Osteocyte (in vitro differentiated cells): Measurements from ENCODE around the gene KIN. TPM values are rescaled to one million over a fixed set of nuclear protein-coding genes. Genes with fewer than 3 reads are reported as not detected.

Source experiments
- DNase-seq: peaks from one replicate; pipeline ENCODE4 v3.0.0; 2021; ENCODE audit warnings: mixed read lengths; ENCODE audit not compliant: unreplicated experiment; ENCODE audit errors: extremely low spot score
- H3K27ac Mint-ChIP-seq: one replicate; pipeline ENCODE4 v1.8.0; 2021; ENCODE audit warnings: mild to moderate bottlenecking, mixed read lengths; ENCODE audit not compliant: unreplicated experiment
- H3K27me3 Mint-ChIP-seq: one replicate; pipeline ENCODE4 v1.8.0; 2021; ENCODE audit warnings: mixed read lengths; ENCODE audit not compliant: unreplicated experiment
- H3K36me3 Mint-ChIP-seq: one replicate; pipeline ENCODE4 v1.8.0; 2021; ENCODE audit warnings: mixed read lengths; ENCODE audit not compliant: unreplicated experiment
- H3K4me1 Mint-ChIP-seq: one replicate; pipeline ENCODE4 v1.8.0; 2021; ENCODE audit warnings: mixed read lengths; ENCODE audit not compliant: unreplicated experiment
- H3K4me3 Mint-ChIP-seq: one replicate; pipeline ENCODE4 v1.8.0; 2021; ENCODE audit warnings: mild to moderate bottlenecking, moderate library complexity, mixed read lengths; ENCODE audit not compliant: unreplicated experiment
- H3K9me3 Mint-ChIP-seq: one replicate; pipeline ENCODE4 v1.8.0; 2021; ENCODE audit warnings: mixed read lengths; ENCODE audit not compliant: unreplicated experiment
- CTCF ChIP-seq: fragments of 200-600 bp; sonication (generic); IDR thresholded peaks from 2 replicates; pipeline ENCODE4 v1.5.0; 2021; ENCODE audit warnings: antibody characterized with exemption, mild to moderate bottlenecking, moderate library complexity
- total RNA-seq: library from RNA; stranded (reverse); gene quantifications from 2 replicates; pipeline ENCODE4 v1.2.1, GENCODE V29; 2021

Gene KIN
- total RNA-seq, 1 donor from 2014 or later = 10.9 TPM

GRCh38 chr10:7808686-7809267, 21.0 kb upstream of the KIN start:
- no peak overlapping the region for H3K27ac Mint-ChIP-seq
- H3K4me1 Mint-ChIP-seq = no peaks in the 10 kb centered on the region
- H3K36me3 Mint-ChIP-seq = peaks cover 29% of the 10 kb centered on the region
- DNase-seq = no peak
- TF ChIP-seq CTCF = no peak
- no peak overlapping the region for H3K4me3 Mint-ChIP-seq
- H3K9me3 Mint-ChIP-seq = no peaks in the 10 kb centered on the region
- peaks cover 3% of the 10 kb centered on the region for H3K27me3 Mint-ChIP-seq

- Mint-ChIP-seq H3K4me3 (no peak overlapping the region), H3K27ac (no peak overlapping the region), H3K27me3 (no peaks in the 10 kb centered on the region), H3K9me3 (no peaks in the 10 kb centered on the region), H3K36me3 (peaks cover 57% of the 10 kb centered on the region), H3K4me1 (no peaks in the 10 kb centered on the region)
- DNase-seq = no peak
- no peak for TF ChIP-seq CTCF
These were observed 16.9 kb upstream of the KIN start for GRCh38 chr10:7804741-7805140.

- H3K4me3 Mint-ChIP-seq = no peak overlapping the region
- no peak overlapping the region for H3K27ac Mint-ChIP-seq
- TF ChIP-seq CTCF = no peak
- peaks cover 59% of the 10 kb centered on the region for H3K36me3 Mint-ChIP-seq
- no peaks in the 10 kb centered on the region for H3K27me3 Mint-ChIP-seq
- H3K4me1 Mint-ChIP-seq = no peaks in the 10 kb centered on the region
- DNase-seq = no peak
- H3K9me3 Mint-ChIP-seq = no peaks in the 10 kb centered on the region
These were observed 16.4 kb upstream of the KIN start for GRCh38 chr10:7804216-7804615.

GRCh38 chr10:7802606-7803005, 14.8 kb upstream of the KIN start:
- no peak for TF ChIP-seq CTCF
- peaks cover 61% of the 10 kb centered on the region for H3K36me3 Mint-ChIP-seq
- DNase-seq = no peak
- H3K27ac Mint-ChIP-seq = no peak overlapping the region
- no peaks in the 10 kb centered on the region for H3K27me3 Mint-ChIP-seq
- H3K4me1 Mint-ChIP-seq = peaks cover 5% of the 10 kb centered on the region
- no peak overlapping the region for H3K4me3 Mint-ChIP-seq
- no peaks in the 10 kb centered on the region for H3K9me3 Mint-ChIP-seq

- peaks cover 27% of the 10 kb centered on the region for H3K4me1 Mint-ChIP-seq
- peaks cover 45% of the 10 kb centered on the region for H3K36me3 Mint-ChIP-seq
- peak overlapping the region; percentile 80 for H3K27ac Mint-ChIP-seq
- no peak overlapping the region for H3K4me3 Mint-ChIP-seq
- no peaks in the 10 kb centered on the region for H3K27me3 Mint-ChIP-seq
- no peaks in the 10 kb centered on the region for H3K9me3 Mint-ChIP-seq
- DNase-seq = no peak
- TF ChIP-seq CTCF = no peak
These were observed 9.8 kb upstream of the KIN start for GRCh38 chr10:7797582-7797981.
